HL-60 (cell line): Measurements from ENCODE around the gene PRMT1.

ENCODE experiments used
- GABPA ChIP-seq: IDR thresholded peaks from 2 replicates; pipeline ENCODE4 v1.6.1; 2012; ENCODE audit warnings: low read depth
- POLR2AphosphoS5 ChIP-seq: IDR thresholded peaks from 2 replicates; pipeline ENCODE4 v1.6.1; 2012; ENCODE audit warnings: low read depth
- SPI1 ChIP-seq: IDR thresholded peaks from 2 replicates; pipeline ENCODE4 v1.6.1; 2012; ENCODE audit warnings: low read depth, mild to moderate bottlenecking, borderline replicate concordance
- TF ChIP-seq, protein P1 (sequence below): IDR thresholded peaks from one replicate; pipeline ENCODE4 v1.5.1; 2011; ENCODE audit warnings: low read length, control low read depth, inconsistent platforms; ENCODE audit not compliant: insufficient read depth
- TF ChIP-seq, protein P2 (sequence below): IDR thresholded peaks from 2 replicates; pipeline ENCODE4 v1.6.1; 2012; ENCODE audit warnings: low read depth; ENCODE audit not compliant: insufficient replicate concordance

GRCh38 chr19:49637821-49638738 lies 39.0 kb upstream of the PRMT1 start:
- TF ChIP-seq, protein P1, sequence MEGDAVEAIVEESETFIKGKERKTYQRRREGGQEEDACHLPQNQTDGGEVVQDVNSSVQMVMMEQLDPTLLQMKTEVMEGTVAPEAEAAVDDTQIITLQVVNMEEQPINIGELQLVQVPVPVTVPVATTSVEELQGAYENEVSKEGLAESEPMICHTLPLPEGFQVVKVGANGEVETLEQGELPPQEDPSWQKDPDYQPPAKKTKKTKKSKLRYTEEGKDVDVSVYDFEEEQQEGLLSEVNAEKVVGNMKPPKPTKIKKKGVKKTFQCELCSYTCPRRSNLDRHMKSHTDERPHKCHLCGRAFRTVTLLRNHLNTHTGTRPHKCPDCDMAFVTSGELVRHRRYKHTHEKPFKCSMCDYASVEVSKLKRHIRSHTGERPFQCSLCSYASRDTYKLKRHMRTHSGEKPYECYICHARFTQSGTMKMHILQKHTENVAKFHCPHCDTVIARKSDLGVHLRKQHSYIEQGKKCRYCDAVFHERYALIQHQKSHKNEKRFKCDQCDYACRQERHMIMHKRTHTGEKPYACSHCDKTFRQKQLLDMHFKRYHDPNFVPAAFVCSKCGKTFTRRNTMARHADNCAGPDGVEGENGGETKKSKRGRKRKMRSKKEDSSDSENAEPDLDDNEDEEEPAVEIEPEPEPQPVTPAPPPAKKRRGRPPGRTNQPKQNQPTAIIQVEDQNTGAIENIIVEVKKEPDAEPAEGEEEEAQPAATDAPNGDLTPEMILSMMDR: no peak
- TF ChIP-seq POLR2AphosphoS5 (no peak), SPI1 (no peak), GABPA (no peak)
- TF ChIP-seq, protein P2, sequence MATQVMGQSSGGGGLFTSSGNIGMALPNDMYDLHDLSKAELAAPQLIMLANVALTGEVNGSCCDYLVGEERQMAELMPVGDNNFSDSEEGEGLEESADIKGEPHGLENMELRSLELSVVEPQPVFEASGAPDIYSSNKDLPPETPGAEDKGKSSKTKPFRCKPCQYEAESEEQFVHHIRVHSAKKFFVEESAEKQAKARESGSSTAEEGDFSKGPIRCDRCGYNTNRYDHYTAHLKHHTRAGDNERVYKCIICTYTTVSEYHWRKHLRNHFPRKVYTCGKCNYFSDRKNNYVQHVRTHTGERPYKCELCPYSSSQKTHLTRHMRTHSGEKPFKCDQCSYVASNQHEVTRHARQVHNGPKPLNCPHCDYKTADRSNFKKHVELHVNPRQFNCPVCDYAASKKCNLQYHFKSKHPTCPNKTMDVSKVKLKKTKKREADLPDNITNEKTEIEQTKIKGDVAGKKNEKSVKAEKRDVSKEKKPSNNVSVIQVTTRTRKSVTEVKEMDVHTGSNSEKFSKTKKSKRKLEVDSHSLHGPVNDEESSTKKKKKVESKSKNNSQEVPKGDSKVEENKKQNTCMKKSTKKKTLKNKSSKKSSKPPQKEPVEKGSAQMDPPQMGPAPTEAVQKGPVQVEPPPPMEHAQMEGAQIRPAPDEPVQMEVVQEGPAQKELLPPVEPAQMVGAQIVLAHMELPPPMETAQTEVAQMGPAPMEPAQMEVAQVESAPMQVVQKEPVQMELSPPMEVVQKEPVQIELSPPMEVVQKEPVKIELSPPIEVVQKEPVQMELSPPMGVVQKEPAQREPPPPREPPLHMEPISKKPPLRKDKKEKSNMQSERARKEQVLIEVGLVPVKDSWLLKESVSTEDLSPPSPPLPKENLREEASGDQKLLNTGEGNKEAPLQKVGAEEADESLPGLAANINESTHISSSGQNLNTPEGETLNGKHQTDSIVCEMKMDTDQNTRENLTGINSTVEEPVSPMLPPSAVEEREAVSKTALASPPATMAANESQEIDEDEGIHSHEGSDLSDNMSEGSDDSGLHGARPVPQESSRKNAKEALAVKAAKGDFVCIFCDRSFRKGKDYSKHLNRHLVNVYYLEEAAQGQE: no peak
